M059J (cell line): ENCODE measurements around the gene TPRG1L. TPM values are rescaled to one million over a fixed set of nuclear protein-coding genes. Genes with fewer than 3 reads are reported as not detected.
"Not testable (repeated sequence)": the region's sequence is repeated elsewhere in the genome, so short reads cannot be mapped to it uniquely, and the experiment has no call there.

ENCODE experiments used
- DNase-seq: peaks from one replicate; pipeline ENCODE4 v3.0.0-alpha.2; 2012; ENCODE audit warnings: low read depth
- total RNA-seq: library from RNA; depleted of rRNA; stranded (reverse); fragments of >200 nt; shearing (Covaris generic); gene quantifications from 2 replicates; pipeline ENCODE4 v1.2.3, GENCODE V29; 2014; rRNA removed

TPRG1L gene
- total RNA-seq, result 12.8 and 16.0 TPM in 2 replicates

DNA sequence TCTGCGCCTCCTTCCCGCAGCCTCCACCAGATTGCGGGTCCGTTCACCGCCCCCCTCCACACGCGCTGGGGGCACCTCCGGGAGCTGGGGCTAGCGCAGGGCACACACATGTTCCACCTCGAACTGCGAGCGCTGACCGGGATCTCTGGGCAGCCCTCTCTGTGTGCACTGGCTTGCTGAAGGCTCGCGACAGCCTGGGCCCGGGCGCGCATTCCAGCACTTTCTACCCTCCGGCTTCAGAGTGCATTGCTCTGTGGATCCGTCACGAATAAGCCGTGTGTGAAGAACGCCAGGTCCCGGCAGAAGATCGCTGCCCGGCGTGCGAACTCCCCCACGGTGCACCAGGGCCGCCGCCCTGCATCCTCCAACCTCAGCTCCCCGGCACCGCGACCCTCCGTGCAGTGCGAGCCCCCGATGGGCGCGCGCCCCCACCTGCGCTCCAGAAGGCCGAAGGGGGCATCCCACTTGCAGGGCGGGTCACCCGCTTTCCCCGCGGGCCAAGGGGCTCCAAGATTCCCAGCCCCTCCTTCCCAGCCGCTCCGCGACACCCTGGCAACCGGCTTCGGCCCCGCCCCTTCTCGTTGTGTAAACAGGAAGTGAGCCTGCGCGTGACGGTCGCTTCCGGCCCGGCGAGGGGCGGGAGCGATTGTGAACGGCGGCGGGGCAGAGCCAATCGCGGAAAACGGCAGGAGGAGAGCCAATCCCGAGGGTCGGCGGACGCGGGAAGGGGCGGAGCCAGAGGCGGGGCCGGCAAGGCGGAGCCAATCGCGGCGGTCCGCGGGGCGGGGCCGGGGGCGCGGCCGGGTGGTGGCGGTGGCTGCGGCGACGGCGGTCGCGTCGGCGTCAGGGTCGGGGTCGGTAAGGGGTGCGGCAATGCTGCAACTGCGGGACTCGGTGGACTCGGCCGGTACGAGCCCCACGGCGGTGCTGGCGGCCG is at the start of gene TPRG1L:
Gene TPRG1L, plus strand, starts transcription at position 816 of the 937 bp plus-strand sequence. Its CDS starts 58 bp downstream, at position 874.
- DNase-seq, result peak; percentile 95

DNA sequence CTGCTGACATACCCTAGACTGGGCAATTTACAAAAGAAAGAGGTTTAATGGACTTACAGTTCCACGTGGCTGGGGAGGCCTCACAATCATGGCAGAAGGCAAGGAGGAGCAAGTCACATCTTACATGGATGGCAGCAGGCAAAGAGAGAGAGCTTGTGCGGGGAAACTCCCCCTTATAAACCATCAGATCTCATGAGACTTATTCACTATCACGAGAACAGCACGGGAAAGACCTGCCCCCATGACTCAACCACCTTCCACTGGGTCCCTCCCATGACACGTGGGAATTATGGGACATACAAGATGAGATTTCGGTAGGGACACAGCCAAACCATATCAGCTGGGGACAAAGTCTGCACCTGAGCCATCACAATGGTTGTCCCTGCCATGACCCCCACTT is 49.3 kb upstream of the TPRG1L start:
- DNase-seq, result not testable (repeated sequence)

DNA sequence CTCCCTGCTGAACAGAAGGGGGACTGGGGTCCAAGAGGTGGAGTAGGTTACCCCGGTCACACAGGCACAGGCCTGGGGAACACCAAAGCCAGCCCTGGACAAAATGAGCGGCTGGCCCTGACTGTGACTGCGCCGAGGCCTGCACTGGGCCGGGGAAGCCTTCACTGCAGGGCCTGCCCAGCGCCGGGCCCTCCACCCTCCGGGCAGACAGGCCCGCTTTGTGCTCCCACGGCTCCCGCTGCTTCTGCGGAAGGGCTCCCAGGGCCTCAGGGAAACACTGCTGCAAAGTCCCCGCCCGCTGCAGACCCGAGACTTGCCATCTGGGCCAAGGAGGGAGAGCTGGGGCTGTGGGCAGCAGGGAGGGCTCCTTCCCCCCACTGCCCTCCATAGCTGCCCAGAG is 48.8 kb upstream of the TPRG1L start:
- DNase-seq, result no peak

DNA sequence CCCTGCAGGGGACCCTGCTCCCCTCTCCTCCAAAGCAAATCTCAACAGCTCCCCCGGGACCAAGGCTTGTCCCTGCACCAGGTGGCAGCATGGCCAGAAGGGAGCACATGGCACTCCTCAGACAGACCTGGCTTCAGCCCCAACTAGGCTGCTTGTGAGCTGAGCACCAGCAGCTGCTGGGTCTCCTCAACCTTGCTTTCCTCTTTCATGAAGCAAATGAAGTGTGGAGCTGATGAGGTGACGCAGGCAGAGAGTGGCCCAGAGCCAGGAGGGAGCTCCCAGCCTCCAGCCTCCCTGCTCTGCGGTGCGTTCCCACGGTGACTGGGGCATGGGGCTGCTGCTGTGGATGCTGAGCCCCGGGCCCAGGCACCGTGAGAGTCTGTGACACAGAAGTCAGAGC is 47.5 kb upstream of the TPRG1L start:
- DNase-seq, result peak; percentile 89

DNA sequence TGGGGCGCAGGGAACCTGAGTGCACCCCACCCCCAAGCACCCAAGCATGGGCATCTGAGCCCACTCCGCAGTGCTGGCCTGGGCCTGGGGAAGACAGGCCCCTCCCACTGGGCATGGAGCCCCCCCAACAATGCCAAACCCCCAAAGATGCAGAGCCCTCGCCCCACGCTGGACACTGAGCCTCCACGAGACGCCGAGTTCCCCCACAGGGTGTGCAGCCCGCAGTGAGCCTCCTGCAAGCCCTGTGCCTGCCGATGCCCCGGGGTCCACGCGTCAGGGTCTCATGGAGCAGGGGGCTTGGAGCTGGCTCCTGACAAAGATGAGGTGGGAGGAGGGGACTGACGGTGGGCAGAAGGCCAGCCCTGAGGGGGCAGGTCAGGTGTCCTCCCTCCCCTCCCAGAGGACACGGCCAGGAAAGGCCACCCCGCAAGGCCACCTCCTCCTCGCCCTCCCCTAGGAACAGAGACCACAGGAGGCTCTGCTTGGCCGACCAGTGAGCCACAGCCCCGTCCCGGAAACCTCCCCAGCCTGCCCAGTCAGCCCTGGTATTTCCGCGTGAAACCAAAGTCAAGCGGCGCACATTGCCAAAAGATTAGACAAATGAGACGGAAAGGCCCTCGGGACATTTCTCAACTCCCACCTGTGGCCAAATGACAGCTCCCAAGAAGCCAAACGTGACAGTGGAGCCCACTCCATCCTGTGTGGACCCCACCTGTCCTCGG is 46.9 kb upstream of the TPRG1L start:
- DNase-seq, result peak; percentile 93

DNA sequence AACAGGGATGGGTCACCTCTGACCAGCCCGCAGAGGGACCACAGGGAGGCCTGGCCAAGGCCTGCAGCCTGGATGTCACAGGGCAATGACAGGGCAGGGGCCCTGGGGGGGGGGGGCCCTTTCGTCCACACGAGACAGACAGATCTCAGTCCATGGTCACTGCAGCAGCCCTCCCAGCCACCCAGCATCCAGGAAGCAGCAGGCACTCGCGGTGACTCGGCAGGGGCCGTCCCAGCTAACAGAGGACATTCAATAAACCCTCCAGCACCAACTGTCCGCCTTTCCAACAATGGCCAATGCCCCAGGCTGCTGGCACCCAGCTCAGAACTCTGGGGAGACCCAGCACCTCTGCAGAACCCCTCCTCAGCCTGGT is 46.4 kb upstream of the TPRG1L start:
- peak; percentile 66 for DNase-seq

DNA sequence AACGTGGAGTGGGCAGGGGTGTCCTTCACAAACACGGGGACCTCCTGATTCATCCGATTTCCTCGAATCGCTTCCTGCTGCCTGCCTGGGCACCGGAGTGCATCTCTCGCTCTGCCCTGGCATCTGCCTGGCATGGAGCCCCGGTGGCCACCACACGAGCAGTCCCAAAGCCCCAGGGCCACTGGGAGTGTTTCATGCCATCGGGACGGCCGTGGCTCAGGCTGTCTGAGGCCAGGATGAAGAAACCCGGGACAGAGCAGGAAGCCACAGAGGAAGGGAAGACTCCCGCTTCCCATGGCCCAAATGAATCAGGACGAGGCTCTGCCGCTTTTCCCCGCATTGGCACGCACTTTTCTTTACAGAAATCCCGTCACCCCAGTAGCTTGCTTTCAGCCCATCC is 45.9 kb upstream of the TPRG1L start:
- DNase-seq, result peak; percentile 69

DNA sequence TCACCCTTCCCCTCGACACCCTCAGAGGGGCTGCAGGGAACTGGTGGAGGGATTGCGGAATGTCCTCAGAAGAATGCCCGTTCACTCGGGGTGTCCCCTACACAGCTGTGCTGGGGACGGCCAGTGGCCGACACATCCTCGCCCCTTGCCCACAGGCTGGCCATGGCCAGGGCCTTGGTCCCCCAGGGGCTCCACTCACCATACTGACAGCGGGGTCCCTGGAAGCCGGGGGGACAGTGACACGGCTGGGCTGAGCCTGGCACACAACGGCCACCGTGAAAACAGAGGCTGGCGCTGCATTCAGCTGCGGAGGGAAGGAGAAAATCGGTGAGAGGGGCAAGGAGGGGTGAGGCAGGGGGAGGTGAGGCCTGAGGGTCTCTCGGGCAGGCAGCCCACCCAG is 45.2 kb upstream of the TPRG1L start:
- DNase-seq, result no peak

DNA sequence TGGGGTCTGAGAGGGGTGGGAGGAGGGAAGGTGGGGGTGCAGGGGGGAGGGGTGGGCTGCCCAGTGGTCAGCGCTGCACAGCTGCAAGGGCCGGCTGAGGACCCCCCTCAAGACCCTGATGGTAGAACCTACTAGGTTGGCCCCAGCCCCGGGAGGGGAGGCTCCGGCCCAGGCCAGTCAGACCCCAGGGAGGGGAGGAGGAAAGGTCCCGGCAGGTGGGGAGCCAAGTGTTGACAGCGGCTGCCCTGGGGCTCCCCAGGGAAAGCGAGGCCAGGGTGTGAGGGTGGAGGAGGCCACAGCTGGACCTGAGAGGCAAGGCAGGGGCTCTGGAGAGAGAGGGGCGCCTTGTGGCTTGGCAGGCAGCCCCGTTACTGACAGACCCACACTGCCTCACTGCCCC is 44.6 kb upstream of the TPRG1L start:
- no peak for DNase-seq

DNA sequence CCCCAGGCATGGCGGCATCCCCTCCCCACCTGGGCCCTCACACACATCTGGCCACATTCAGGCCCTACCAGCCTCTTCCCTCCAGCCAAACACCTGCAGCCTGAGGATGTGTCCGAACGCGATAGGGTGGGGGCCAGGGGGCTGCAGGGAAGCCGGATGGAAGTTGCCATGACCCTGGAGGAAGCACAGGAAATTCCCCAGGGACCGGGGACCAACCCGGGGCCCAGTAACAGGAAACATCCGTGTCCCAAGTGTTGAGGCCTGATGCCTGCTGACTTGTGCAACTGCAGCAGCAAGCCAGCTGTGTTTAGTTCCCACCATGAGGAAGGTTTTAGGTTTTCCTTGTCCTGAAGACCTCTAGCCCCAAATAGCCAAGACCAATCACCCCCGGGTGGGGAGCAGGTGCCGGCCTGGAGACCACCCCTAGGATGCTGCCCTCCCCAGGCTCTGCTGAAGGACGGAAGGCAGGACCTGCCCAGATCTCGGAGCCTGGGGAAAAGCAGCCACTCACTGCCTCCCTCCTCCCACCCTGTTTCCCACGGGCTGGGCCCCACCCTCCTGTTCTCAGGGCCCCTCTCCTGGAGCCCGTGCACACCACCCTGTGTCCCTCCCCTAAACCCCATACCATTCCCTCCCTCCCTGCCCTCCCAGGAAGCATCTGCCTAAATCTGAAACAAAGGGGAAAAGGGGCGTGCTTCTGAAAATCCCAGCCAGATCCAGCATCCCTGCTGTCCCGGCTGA is 43.3 kb upstream of the TPRG1L start:
- DNase-seq, result no peak

DNA sequence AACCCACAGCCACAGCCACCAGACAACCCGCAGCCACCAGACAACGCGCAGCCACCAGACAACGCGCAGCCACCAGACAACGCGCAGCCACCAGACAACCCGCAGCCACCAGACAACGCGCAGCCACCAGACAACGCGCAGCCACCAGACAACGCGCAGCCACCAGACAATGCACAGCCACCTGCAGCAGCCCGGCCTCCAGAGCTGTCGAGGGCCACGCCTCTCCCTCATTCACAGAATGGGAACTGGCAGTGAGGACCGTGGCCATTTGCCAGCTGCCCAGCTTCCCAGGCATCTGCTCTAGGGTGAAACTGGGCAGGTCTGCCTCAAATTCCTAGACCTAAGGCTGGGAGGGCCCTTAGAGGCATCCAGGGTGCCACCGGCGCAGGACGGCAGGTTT is 41.1 kb upstream of the TPRG1L start:
- DNase-seq, result not testable (repeated sequence)

DNA sequence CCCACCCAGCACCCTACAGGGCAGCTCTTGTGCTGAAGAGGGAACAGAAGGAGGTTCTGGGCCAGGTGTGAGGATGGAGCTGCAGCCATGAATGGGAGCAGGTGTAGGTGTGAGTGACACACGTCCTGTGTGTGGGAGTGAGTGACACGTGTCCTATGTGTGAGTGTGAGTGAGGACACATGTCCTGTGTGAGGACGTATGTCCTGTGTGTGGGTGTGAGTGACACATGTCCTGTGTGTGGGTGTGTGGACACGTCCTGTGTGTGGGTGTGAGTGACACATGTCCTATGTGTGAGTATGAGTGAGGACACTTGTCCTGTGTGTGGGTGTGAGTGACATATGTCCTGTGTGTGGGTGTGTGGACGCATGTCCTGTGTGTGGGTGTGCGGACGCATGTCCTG is 39.9 kb upstream of the TPRG1L start:
- no peak for DNase-seq

DNA sequence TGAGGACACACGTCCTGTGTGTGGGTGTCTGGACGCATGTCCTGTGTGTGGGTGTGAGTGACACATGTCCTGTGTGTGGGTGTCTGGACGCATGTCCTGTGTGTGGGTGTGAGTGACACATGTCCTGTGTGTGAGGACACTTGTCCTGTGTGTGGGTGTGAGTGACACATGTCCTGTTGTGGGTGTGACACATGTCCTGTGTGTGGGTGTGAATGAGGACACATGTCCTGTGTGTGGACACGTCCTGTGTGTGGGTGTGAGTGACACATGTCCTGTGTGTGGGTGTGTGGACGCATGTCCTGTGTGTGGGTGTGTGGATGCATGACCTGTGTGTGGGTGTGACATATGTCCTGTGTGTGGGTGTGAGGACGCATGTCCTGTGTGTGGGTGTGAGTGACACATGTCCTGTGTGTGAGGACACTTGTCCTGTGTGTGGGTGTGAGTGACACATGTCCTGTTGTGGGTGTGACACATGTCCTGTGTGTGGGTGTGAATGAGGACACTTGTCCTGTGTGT is 39.4 kb upstream of the TPRG1L start:
- DNase-seq, result not testable (repeated sequence)

DNA sequence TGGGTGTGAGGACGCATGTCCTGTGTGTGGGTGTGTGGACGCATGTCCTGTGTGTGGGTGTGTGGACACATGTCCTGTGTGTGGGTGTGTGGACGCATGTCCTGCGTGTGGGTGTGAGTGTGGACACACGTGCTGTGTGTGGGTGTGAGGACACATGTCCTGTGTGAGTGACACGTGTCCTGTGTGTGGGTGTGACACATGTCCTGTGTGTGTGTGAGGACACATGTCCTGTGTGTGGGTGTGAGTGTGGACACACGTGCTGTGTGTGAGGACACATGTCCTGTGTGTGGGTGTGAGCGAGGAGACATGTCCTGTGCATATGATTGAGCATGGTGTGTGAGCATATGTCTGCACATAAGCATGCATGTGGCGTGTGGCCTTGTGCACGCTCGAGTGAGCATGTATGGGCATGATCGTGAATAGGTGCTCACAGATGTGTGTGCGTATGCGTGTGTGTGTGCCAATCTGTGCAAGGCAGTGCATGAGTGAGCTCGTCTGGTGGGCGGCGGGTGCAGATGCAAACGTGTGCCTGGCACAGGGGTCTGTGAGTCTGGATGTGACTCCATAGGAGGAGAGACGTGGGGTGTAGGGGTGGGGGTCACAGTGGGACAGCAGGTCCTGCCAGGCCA is 38.8 kb upstream of the TPRG1L start:
- no peak for DNase-seq

DNA sequence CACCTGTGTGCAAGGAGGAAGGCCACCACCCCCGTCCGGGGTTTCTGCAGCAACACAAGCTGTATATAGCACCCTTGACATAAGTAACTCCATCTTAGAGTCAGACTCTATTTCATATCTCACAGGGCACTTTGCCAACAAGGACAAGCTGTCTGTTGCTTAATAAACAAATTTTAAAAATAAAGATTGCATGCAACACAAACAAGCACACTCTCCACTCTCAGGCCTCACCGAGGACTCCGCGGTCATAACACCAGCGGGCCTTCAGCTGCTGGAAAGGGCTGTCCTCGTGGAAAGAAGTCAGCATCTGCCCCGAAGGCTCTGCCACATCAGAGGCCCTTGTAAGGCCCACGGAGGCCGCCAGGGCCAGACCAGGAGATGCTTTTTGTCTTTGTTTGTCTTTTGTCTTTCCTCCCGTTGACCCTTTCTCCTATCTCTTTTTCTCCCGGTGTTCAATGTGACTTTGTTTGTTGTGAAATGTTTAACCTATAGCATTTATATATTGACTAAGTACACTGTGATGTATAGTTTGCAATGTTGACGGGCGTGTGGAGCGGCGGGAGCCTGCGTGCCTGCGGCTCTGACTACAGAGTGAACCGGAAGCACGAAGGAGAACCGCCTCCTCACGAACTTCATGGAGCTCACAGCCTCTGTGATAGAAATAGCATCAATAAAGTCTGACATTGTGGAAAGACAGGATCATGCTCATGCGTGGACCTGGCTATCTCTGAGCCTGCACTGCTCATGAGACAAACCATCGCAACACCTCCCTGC is 37.6 kb upstream of the TPRG1L start:
- no peak for DNase-seq

DNA sequence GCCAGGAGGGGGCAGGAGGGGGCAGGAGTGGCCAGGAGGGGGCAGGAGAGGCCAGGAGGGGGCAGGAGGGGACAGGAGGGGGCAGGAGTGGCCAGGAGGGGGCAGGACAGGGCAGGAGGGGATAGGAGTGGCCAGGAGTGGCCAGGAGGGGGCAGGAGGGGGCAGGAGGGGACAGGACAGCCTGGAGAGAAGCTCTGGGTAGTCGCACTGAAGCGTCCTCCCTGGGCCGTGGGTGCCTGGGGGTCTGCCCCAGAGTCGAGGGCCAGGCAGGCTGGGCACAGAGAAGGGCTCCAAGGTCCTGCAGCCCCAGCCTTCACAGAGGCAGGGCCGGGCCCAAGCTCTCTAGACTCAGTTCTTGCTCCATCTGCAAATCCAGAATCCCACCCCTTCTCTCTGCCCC is 36.4 kb upstream of the TPRG1L start:
- no peak for DNase-seq

DNA sequence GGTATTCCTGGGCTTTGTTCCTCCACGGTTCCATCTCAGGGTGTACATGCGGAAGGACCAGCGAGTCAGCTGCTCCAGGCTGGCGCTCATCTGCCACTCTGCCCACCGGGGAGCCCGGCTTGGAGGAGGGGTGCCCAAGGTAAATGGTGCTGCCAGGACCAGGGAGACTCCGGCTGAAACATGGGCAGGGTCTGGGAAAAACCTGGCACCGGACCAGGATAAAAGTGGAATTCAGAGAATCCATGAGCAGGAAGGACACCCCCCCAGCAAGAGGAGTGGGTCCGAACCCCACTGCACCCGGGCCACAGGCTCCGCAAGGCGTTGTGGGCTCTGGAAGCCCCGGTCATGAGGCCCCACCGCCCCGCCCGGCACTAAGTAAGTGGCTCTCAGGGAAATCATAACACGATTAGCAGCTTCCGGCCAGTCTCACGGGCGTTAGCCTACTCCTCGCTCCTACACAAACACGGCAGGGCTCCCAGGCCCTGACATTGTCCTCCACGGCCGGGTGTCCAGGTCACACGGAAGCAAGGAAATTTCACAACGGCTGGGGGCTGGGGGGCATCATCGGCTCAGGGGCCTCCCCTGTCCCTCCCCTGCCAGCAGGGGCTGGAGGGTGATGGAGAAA is 34.6 kb upstream of the TPRG1L start:
- no peak for DNase-seq

DNA sequence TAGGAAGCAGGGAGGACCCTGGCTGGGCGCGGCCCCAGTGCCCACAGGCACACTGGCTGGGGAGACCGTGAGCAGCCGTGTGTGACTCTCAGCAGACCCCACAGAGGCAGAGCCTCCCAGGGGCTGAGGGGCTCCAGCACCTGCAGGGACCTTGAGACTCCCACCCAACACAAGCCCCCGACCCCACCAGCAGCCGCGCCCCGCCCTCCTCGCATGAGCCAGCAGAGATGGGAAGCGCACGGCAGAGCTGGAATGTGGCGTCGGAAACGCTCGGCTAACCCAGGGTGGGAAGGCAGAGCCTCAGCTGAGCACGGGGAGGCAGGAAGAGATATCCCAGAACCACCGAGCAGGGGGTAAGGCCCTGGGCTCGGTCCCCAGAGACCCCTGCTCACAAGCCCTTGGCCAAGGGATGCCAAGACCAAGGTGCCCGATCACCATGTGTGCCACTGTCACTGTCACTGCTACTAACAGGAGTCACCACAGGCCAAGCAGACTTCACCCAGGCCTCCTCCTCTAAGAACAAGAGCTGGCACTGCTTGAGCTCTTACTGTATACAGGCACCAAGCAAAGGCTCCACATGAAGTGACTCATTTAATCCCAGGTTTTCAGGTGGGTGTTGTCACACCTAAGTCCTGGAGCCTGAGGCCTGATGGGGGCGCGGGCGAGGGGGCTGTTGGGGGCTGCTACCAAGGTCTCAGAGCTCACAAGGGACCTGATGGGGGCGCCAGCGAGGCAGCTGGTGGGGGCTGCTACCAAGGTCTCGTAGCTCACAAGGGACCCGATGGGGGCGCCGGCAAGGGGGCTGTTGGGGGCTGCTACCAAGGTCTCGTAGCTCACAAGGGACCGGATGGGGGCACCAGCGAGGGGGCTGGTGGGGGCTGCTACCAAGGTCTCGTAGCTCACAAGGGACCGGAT is 33.6 kb upstream of the TPRG1L start:
- no peak for DNase-seq

DNA sequence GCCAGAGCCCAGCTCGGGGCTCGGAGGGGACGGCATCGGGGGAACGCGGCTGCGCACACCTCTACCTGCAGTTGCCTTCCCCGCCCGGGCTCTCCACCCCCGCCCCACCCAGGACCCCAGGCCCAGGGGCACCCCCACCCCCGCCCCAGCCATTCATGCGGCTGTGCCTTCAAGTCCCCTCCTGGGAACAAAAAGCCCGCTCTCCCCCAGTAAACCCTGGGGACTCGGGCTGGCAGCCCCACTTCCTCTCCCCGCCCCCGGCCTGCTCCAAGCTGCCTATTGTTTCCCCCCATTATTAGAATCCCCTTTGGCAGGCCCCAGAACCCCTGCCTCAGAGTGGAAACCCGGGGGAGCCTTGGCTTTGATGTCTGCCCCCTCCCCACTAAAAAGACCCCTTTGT is 31.5 kb upstream of the TPRG1L start:
- no peak for DNase-seq
